Activated CD4-positive, alpha-beta T cell treated with anti-CD3 and anti-CD28 coated beads, Interleukin-2, amount 50 U/mL, for 1 hour (primary cell): ENCODE results near the gene PRKCE.
"Not testable (repeated sequence)": the region's sequence is repeated elsewhere in the genome, so short reads cannot be mapped to it uniquely, and the experiment has no call there.

Experiments
- DNase-seq: peaks from one replicate; pipeline ENCODE4 v3.0.0-alpha.2; 2020

PRKCE gene

DNA sequence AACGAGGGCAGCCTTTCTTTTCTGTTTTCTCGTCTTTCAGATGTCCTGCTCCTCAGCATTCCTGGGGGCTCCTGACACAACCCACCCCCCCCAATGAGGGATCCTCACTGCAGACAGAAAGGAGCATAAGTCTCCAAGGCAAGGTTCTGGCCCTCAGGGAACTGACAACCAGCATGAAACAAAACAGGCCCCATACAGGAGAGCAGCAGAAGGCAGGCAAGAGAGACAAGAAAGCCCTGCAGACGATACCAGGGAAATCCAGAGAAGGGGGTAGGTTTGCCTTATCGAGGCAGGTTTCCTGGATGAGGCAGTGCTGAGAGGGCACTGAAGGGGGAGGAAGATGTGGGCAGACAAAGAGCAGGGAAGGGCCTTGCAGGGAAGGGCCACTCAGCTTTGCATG, 541.9 kb downstream of the PRKCE start:
- no peak for DNase-seq

DNA sequence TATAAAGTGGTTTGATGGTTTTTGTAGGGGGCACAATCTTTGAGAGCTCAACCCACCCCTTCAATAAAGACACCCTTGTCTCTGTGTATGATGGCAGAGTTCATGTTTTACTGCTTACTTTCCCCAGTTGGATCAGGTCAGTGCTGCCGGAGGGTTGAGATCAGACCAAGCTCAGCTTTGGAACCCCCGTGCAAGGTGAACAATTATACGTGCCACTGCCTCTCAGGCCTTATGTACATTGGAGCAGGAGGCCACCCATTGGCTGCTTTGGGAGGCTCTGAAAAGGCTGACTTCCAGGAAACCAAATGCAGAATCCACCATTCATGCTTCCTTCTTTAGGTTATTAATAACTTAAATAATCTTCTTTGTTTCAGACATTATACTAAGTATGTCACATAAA, 542.4 kb downstream of the PRKCE start:
- no peak for DNase-seq

DNA sequence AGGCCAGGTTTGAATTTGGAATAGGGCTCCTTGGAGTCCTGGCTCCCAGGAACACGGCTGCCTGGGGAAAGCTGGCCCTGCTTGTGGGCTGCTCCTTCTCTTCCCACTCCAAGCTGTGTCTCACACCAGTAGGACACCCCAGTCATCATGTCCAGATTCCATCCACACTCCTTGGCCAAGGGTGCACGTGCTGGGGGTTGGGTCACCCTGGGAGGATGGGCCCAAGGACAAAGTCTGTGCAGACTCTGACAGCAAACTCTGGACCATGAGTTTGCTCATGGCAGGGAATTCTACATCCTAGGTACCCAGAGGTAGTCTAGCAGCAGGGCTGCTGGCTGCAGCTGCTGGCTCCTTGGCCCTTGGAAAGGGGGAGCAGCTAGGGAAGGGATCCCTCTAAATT, 543.4 kb downstream of the PRKCE start:
- no peak for DNase-seq

GRCh38 chr2:46195819-46196218, 544.3 kb downstream of the PRKCE start:
- no peak for DNase-seq

DNA sequence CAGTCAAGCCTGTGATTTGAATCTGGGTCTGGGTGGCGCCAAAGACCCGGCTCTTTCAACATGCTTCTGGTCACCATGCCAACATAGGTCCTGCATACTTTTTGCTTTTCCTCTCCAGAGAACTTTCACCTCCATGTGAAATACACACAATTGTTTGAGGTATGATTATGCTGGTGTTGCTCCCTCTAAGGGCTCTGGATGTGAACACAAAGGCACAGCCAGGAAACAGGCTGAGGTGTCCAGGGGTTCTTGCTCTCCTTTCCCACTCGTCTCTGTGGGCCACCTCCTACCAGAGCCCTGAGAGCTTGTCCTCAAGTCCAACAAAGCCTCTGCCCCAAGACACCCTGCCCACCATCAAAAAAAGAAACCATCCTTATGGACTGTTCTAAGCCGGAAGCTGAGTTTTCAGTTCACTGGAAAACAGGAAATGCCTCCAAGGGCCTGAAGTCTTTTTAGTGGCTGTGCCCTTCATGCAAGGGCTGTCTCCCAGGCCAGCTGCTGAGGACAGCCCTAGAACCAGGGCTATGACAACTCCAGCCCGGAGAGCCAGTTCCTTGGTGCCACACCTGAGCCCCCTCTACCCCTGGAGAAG, 545.5 kb downstream of the PRKCE start:
- no peak for DNase-seq

DNA sequence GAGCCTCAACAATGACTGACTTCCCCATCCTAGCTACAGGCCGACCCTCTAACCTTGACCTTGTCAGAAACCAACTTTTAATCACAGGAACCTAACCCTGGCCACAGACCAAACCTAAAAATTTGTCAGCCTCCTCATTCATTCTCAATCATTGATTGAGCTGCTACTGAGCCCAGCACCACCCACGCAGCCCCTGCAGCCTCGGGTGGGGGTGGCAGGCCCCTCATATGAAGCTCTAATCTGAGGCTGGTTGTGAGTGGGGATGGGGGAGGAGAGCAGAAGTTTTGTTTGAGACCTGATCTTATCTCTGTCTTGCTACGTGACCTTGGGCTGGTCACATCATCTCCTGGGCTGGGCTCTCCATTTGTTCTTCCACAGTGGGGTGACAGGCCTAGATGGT, 546.2 kb downstream of the PRKCE start:
- DNase-seq, result no peak

- no peak for DNase-seq
These were observed 546.8 kb downstream of the PRKCE start for GRCh38 chr2:46198164-46198883.

DNA sequence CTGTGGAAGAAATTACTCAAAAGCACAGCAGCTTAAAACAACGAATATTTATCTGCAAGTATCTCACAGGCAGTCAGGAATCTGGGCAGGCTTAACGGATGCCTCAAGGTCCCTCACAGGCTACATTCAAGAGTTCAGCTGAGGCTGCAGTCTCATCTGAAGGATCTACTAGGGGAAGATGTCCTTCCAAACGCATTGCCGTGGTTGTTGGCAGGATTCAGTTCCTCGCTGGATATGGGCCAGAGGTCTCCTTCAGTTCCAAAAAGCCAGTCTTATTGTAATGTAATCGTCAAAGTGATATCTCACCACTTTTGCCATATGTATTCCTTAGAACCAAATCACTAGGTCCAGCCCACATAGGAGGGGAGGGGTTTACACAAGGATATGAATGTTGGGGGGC, 547.5 kb downstream of the PRKCE start:
- DNase-seq, result no peak

DNA sequence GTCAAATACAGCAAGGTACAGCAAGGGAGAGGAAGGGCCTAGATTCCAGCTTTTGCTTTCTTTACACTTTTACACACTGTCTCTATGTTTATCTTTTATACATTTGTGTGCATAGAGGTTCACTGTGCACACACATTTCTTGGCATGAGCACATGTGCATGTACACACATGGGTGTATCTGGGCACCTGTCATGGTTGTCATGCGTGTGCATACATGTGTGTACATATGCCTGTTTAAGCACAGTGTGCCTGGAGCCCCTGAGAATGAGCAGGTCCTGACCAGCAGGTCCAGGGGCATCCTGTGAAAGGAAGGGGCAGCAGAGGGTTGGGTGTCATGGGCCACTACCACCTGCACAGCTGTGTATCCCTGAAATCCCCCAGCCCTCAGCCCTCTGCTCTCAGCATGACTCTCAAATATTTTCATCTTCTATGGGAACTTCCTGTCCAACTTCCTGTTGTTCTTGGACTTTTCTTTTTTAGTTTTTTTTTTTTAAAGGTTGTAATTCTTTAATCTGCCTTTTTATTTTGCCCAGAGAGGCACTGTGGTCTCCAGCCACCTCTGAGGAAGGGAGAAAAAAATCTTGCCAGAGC, 548.7 kb downstream of the PRKCE start:
- no peak for DNase-seq

- DNase-seq, result no peak
These were observed 549.6 kb downstream of the PRKCE start for GRCh38 chr2:46200861-46201605.

DNA sequence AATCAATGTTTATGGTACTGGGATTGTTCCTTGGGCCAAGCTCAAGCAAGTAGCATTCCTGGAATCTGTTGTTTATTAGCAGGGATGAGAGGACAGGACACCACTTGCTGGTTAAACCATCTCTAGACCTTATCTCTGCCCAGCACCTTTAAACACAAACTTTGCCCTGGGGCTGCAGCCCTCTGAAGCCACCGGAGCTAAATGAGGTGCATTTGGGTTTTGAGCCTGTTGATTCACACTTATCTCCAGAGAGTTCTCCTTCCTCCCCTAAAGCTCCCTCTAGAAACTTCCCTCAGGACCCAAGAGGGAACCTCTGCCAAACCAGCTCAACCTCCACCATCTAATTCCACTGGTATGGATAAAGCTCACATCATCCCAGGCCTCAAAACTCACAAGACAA, 551.0 kb downstream of the PRKCE start:
- no peak for DNase-seq

GRCh38 chr2:46202987-46203386, 551.5 kb downstream of the PRKCE start:
- DNase-seq, result no peak

DNA sequence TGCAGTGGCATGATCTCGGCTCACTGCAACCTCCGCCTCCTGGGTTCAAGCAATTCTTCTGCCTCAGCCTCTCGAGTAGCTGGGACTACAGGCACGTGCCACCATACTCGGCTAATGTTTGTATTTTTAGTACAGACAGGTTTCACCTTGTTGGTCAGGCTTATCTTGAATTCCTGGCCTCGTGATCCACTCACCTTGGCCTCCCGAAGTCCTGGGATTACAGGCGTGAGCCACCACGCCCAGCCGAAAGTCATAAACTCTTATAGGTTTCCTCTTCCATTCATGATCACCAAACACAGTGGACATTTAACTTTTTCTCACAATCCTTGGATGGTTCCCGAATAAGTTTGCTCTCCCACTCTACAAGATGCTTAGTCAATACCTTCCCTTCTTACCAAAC, 552.2 kb downstream of the PRKCE start:
- DNase-seq, result not testable (repeated sequence)

DNA sequence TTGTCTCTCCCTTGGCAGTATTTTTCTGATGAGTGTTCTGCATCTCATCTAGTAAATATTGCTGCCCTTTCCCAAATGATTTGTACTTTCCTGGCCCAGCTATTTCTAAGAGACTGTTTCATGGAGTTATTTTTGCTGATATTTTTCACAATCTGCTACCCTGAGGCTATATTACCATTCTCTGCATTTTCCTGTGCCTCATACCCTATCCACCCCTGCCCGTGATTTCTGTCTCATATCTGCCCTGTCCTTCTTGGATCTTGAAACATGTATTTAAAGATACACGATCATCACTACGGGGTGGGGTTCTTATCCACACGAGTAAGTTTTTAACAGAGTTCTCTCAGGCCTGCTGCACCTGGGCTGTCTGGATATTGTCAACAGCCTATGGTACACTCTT, 556.1 kb downstream of the PRKCE start:
- no peak for DNase-seq

DNA sequence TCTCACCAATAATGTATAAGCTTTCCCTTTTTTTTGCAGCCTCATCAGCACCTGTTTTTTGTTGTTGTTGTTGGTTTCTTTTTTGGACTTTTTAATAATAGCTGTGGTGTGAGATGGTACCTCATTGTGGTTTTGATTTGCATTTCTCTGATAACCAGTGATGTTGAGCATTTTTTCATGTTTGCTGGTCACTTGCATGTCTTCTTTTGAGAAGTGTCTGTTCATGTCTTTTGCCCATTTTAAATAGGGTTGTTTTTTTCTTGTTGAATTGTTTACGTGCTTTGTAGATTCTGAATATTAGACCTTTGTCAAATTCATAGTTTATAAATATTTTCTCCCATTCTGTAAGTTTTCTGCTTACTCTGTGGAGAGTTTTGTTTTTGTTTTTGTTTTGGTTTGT, 557.3 kb downstream of the PRKCE start:
- DNase-seq, result no peak

DNA sequence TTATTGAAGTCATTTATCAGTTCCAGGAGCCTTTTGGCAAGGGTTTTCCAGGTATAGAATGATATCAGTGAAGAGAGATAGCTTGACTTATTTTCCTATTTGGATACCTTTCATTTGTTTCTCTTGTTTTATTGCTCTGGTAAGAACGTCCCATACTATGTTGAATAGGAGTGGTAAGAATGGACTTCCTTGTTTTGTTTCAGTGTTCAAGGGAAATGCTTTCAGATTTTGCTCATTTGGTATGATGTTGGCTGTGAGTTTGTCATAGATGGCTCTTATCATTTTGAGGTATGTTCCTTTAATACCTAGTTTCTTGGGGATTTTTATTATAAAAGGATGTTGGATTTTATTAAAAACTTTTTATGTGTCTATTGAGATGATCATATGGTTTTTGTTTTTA, 558.6 kb downstream of the PRKCE start:
- no peak for DNase-seq

GRCh38 chr2:46211461-46211860, 560.0 kb downstream of the PRKCE start:
- DNase-seq, result no peak

DNA sequence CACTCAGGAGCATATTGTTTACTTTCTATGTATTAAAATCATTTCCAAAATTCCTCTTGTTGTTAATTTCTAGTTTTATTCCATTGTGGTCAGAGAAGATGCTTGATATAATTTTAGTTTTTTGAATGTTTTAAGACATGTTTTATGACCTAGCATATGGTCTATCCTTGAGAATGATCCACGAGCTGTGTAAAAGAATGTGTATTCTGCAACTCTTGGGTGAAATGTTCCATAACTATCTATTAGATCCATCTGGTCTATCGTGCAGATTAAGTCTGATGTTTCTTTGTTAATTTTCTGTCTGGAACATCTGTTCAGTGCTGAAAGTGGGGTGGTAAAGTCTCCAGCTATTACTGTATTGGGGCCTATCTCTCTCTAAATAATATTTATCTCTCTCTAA, 562.4 kb downstream of the PRKCE start:
- DNase-seq, result no peak

DNA sequence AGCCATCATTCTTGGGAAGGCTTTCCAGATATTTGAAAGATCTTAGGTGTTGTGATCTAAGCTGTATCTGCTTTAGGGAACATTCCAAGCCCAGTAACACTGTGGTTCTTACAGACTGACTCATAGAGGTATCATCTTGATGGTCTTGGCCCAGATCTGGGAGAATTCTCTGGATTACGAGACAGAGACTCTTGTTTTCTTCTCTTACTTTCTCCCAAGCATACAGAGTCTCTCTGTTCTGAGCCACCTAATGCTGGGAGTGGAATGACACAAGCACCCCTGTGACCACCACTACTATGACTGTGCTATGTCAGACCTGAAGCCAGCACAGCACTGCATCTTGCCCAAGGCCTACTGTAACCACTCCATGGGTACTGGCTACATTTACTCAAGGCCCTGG, 564.7 kb downstream of the PRKCE start:
- no peak for DNase-seq

- not testable (repeated sequence) for DNase-seq
These were observed 572.0 kb downstream of the PRKCE start for GRCh38 chr2:46223514-46223913.

- no peak for DNase-seq
These were observed 573.7 kb downstream of the PRKCE start for GRCh38 chr2:46225150-46225625.

DNA sequence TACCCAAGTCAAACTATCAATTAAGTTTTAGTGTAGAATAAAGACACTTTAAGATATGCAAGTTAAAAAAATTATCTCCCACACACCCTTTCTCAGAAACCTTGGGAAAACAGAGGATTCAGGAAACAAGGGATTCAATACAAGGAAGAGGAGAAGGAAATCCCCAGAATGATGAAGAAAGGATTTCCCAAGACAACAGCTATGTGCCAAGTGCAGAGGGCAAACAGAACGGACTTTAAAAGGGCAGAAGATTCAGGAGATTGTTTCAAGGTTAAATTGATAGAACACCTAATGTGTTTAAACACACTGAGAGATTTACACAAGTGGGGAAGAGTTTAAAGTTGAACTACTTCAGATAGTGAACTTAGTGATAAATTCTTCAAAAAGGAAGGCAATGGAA, 574.3 kb downstream of the PRKCE start:
- no peak for DNase-seq

DNA sequence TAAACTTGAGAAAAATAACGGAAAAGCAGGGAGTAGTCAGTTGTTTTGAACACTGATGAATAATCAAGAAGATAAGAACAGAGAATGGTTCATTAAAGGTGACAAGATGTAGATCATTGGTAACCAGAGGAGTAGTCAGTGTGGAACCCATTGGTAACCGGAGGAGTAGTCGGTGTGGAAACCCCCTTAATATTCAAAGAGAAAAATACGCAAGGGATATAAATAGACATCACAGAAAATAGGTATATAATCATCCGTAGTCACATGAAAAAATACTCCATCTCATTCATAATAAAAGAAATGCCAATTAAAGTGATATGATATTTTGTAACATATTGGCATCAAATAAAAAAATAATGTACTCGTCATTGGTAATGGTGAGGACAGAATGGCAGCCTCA, 575.1 kb downstream of the PRKCE start:
- DNase-seq, result no peak

DNA sequence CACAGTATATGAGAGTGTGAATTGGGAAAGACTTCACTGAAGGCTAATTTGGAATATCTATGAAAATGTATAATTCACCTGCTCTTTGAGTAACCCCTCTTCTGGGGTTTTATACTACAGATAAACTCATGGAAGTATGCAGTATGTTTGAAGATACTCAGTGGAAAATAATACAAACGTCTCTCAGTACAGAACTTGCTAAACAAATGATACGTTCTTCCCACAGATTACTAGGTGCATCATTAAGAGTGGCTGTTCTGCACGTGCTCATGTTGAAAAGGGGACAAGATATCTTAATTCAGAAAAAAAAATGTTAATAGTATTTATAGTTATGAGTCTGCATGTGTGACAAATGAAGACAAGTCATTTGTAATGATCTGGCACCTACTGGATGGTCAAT, 575.5 kb downstream of the PRKCE start:
- DNase-seq, result no peak
